Thoracic aorta (tissue), 2 donors: Measurements from ENCODE around the gene ST6GAL1. TPM values are rescaled to one million over a fixed set of nuclear protein-coding genes. Genes with fewer than 3 reads are reported as not detected.

ENCODE experiments used
- ATAC-seq: fragments of 150-250 bp; one replicate; pipeline ENCODE4 v1.8.0; 2017; ENCODE audit warnings: low read depth; ENCODE audit not compliant: insufficient number of reproducible peaks, low FRiP score
- DNase-seq: peaks from one replicate; pipeline ENCODE4 v3.0.0-alpha.2; 2020; ENCODE audit warnings: low spot score
- H3K27ac ChIP-seq, 2 donors: fragments of 200-600 bp; sonication (generic); 1 replicate in 1 of 2; 2 replicates in 1 of 2; pipeline ENCODE4 v1.5.1; 2016; ENCODE audit warnings: mild to moderate bottlenecking in 2 of 2, moderate library complexity in 2 of 2
- H3K27me3 ChIP-seq: fragments of 200-600 bp; sonication (generic); replicated peaks from 2 replicates; pipeline ENCODE4 v1.6.0; 2016; ENCODE audit warnings: mild to moderate bottlenecking; ENCODE audit not compliant: insufficient read depth
- H3K36me3 ChIP-seq: fragments of 200-600 bp; sonication (generic); one replicate; pipeline ENCODE4 v1.5.1; 2016
- H3K4me1 ChIP-seq, 2 donors: fragments of 200-600 bp; sonication (generic); 1 replicate in 1 of 2; 2 replicates in 1 of 2; pipeline versions ENCODE4 v1.5.1 to v1.6.0; 2016; ENCODE audit warnings: low read depth in 2 of 2, mild to moderate bottlenecking in 1 of 2; ENCODE audit not compliant: control insufficient read depth in 1 of 2
- H3K4me3 ChIP-seq: fragments of 200-600 bp; sonication (generic); 2 replicates; pipeline ENCODE4 v1.5.1; 2016; ENCODE audit warnings: mild to moderate bottlenecking
- H3K9me3 ChIP-seq: fragments of 200-600 bp; sonication (generic); 2 replicates; pipeline ENCODE4 v1.5.1; 2016
- CTCF ChIP-seq: fragments of 200-600 bp; sonication (generic); IDR thresholded peaks from one replicate; pipeline ENCODE4 v1.5.1; 2019; ENCODE audit warnings: antibody characterized with exemption
- total RNA-seq, 2 donors: library from RNA; depleted of rRNA; stranded (reverse); fragments of >200 nt; gene quantifications; one replicate each; pipeline versions ENCODE4 v1.1.0 to v1.2.3, GENCODE V29; 2016

The ST6GAL1 gene
- total RNA-seq, 2 donors from 2014 or later = 89.5 to 141 TPM

GRCh38 chr3:187068787-187069186 is 138.5 kb downstream of the ST6GAL1 start:
- Histone ChIP-seq H3K9me3 (peaks cover 5% of the 10 kb centered on the region), H3K27me3 (no peaks in the 10 kb centered on the region), H3K4me3 (no peak overlapping the region), H3K36me3 (peaks cover 19% of the 10 kb centered on the region), H3K27ac (no peak overlapping the region), H3K4me1 (peaks cover 11 to 29% of the 10 kb centered on the region in 2 donors)
- TF ChIP-seq CTCF = no peak
- no peak for DNase-seq
- ATAC-seq = no peak

- Histone ChIP-seq H3K4me1 (peaks cover 2 to 17% of the 10 kb centered on the region in 2 donors), H3K27ac (no peak overlapping the region), H3K9me3 (peaks cover 5% of the 10 kb centered on the region), H3K36me3 (peaks cover 26% of the 10 kb centered on the region), H3K4me3 (no peak overlapping the region), H3K27me3 (no peaks in the 10 kb centered on the region)
- ATAC-seq = no peak
- no peak for DNase-seq
- TF ChIP-seq CTCF = no peak
Observed at GRCh38 chr3:187069857-187070516, 139.7 kb downstream of the ST6GAL1 start.

- H3K27ac ChIP-seq = no peak overlapping the region
- H3K27me3 ChIP-seq = no peaks in the 10 kb centered on the region
- peaks cover 5% of the 10 kb centered on the region for H3K9me3 ChIP-seq
- no peak for TF ChIP-seq CTCF
- DNase-seq (no peak), ATAC-seq (no peak)
- H3K4me3 ChIP-seq = no peak overlapping the region
- H3K4me1 ChIP-seq = no peaks in the 10 kb centered on the region
- peaks cover 41% of the 10 kb centered on the region for H3K36me3 ChIP-seq
Observed at GRCh38 chr3:187072102-187072501, 141.8 kb downstream of the ST6GAL1 start.

GRCh38 chr3:187072511-187072910 is 142.2 kb downstream of the ST6GAL1 start:
- Histone ChIP-seq H3K36me3 (peaks cover 44% of the 10 kb centered on the region), H3K4me3 (no peak overlapping the region), H3K27me3 (no peaks in the 10 kb centered on the region), H3K27ac (no peak overlapping the region), H3K9me3 (peaks cover 5% of the 10 kb centered on the region), H3K4me1 (no peaks in the 10 kb centered on the region)
- no peak for ATAC-seq
- no peak for DNase-seq
- TF ChIP-seq CTCF = no peak

GRCh38 chr3:187073581-187074098 is 143.3 kb downstream of the ST6GAL1 start:
- Histone ChIP-seq H3K4me1 (no peaks in the 10 kb centered on the region), H3K36me3 (peaks cover 48% of the 10 kb centered on the region), H3K9me3 (peaks cover 5% of the 10 kb centered on the region), H3K27ac (no peak overlapping the region), H3K4me3 (no peak overlapping the region), H3K27me3 (no peaks in the 10 kb centered on the region)
- DNase-seq (no peak), ATAC-seq (no peak)
- TF ChIP-seq CTCF = no peak
